ENCODE measurements around the gene BTBD9. TPM values are rescaled to one million over a fixed set of nuclear protein-coding genes. Genes with fewer than 3 reads are reported as not detected.

Gene BTBD9
- total RNA-seq, 1 experiment from 2014 or later: 4.9 TPM

DNA sequence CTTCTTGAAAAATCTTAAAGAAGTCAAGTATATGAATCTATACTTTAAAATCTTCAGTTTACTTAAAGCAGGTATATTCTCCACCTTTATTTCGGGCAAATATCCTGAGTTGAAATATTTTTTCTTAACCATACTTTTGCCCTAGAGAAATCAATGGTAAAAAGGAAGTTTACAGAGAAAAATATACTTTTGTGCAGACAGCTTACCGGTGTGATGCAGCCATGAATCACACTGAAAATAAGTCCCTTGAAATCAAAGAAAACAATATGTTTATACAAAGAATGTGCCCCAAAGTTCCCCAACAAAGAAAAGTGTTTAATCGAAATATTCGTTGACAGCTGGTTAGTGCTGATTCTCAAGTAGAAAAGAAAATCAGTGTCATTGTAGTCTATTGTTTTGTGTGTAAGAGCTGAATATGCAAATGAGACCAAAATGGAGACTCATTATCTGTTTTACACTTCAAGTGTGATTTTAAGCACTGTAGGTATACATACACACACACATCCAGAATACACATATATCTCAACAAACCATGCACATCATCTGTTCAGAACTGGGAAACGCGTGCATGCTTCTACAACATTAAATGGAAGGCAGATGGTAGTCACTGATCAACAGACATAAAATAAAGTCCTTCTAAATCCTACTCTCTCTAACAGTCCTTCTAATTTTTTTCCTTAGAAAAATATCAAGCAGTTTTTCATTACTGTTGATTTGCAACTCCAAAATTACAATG lies 73.3 kb downstream of the BTBD9 start:
- DNase-seq (ENCODE audit: extremely low read depth, low read depth): no peak

- no peak for DNase-seq (ENCODE audit: extremely low read depth, low read depth)
Measured at GRCh38 chr6:38564301-38564700, 75.4 kb downstream of the BTBD9 start.

DNA sequence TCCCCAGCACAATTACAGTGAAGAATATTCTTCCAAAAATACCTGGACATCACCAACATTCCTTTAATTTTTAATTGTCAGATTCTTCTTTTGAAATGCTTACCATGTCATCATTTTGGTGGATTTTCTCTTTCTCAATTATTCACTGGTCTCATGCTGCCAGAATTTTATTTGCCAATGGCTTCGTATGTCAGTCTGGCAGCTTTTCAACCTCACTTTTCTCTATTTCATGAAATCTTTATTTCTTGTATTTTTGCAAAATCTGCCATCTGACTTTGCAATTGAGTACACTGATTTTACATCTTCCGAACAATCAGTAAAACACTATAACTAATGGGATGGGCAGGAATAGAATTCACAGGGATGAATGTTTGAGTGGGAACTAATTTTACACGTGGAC lies 84.1 kb downstream of the BTBD9 start:
- DNase-seq (ENCODE audit: extremely low read depth, low read depth): no peak

DNA sequence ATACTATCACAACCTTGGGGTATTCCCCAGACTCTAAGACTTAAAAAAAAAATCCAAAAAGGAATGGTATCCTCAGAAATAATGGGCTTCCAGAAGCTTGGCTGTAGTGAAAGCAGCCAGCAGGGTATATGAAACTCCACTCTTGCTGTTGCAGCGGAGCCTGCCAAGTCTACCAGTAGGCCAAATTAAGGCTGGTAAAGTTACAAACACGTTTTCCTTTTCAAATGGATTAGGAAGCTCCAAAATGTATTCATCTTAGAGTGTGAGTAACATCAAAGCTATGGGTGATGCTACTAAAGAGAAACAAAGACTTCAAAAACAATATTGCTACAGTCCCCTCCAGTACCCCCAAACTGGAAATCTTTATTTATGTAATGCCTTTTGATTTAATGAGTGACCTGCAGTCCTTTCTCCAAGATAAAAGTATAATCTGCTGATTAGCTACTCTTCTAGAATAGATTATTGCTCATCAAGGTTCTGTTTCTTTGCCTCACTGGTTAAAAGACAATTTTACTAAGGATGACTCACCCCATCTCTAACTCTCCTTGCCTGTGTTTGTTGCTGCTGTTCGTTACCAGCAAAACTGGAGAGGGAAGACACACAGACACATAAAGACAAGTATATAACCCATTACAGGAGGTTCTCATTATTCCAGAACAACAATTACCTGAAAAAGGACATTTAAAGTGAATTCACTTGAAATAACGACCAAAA lies 84.9 kb downstream of the BTBD9 start:
- DNase-seq (ENCODE audit: extremely low read depth, low read depth): no peak

DNA sequence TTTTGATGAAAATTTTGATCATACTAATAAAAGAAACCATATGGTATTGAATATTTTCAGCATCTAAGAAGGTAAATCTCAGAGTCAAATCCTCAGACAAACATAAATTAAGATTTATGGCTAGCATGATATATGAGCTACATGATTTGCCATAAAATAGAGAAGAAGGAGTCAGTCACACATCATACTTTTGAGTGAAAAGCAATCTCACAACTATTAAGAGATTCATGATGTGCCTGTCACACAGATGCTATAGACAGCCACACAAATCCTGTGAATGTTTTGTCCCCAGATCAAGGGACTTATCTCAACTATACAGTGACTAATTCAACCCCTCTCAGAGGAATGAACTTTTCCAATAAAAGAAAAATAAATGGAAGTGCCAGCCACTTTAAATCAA lies 85.7 kb downstream of the BTBD9 start:
- no peak for DNase-seq (ENCODE audit: extremely low read depth, low read depth)

- no peak for DNase-seq (ENCODE audit: extremely low read depth, low read depth)
Measured at GRCh38 chr6:38552121-38552520, 87.6 kb downstream of the BTBD9 start.

DNA sequence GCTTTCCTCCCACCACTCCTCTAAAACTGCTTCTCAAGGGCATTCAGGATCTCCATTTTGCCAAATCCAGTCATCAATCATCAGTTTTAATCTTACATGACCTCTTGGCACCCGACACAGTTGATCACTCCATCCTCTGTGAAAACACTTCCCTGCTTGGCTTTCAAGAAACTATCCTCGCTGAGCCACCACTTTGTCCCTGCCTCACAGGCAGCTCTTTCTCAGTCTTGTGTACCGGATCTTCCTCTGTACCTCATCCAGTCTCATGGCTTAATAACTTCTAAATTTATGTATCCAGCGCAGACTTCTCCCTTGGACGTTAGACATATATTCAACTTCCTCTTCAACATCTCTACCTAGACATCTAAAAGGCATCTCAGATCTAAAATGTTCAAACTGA lies 89.9 kb downstream of the BTBD9 start:
- no peak for DNase-seq (ENCODE audit: extremely low read depth, low read depth)

DNA sequence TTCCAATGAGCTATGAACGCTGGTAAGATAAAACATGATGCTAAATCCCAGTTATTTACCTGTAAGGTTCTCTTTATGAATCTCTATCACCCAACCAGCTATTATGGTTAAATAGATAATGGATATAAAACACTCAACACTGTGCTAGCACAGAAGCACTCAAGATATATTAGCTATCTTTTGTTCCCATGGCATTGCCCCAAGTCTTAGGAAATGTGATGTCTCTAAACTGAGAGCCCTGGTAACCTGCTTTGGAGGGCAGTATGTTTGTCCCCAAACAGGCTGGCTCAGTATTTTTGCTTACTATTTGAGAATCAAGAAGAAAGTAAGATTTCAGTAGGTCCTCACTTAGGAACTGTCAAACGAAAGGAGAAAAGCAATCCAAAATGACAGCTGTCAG lies 90.5 kb downstream of the BTBD9 start:
- DNase-seq (ENCODE audit: extremely low read depth, low read depth): no peak

GRCh38 chr6:38543022-38543421 lies 96.7 kb downstream of the BTBD9 start:
- no peak for DNase-seq (ENCODE audit: extremely low read depth, low read depth)

- no peak for DNase-seq (ENCODE audit: extremely low read depth, low read depth)
Measured at GRCh38 chr6:38542031-38542430, 97.7 kb downstream of the BTBD9 start.

DNA sequence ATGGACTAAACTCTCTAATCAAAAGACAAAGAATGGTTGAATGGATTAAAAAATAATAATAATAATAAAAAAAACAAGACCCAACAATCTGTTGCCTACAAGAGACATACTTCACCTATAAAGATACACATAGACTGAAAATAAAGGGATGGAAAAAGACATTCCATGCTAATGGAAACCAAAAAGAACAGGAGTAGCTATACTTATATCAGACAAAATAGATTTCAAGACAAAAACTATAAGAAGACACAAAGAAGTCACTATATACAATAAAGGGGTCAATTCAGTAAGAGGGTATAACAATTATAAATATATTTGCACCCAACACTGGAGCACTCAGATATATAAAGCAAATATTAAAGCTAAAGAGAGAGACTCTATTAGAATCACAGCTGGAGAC lies 106.7 kb downstream of the BTBD9 start:
- no peak for DNase-seq (ENCODE audit: extremely low read depth, low read depth)

GRCh38 chr6:38531134-38531533 lies 108.6 kb downstream of the BTBD9 start:
- no peak for DNase-seq (ENCODE audit: extremely low read depth, low read depth)

- DNase-seq (ENCODE audit: extremely low read depth, low read depth): no peak
Measured at GRCh38 chr6:38528196-38528965, 111.3 kb downstream of the BTBD9 start.

DNA sequence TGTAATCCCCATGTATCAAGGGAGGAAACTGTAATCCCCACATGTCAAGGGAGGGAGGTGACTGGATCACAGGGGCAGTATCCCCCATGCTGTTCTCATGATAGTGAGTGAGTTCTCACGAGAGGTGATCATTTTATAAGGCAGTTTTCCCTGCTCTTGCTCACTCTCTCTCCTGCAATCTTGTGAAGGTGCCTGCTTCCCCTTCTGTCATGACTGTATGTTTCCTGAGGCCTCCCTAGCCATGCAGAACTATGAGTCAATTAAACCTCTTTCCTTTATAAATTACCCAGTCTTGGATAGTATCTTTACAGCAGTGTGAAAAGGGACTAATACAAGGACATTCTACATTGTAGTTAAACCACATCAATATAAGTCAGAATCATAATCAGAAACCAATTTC lies 112.4 kb downstream of the BTBD9 start:
- no peak for DNase-seq (ENCODE audit: extremely low read depth, low read depth)

DNA sequence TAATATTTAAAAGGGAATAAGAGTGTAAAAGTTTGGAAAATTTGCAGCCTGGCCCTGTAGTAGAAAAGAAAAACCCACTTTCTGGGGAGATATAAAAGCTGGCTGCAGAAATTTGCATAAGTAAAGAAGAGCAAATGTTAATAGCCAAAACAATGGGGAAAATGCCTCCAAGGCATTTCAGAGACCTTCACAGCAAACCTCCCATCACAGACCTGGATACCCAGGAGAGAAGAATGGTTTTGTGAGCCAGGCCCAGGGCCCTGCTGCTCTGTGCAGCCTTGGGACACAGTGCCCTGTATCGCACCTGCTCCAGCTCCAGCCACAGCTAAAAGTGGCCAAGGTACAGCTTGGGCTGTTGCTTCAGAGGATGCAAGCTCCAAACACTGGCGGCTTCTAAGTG lies 113.8 kb downstream of the BTBD9 start:
- DNase-seq (ENCODE audit: extremely low read depth, low read depth): no peak

DNA sequence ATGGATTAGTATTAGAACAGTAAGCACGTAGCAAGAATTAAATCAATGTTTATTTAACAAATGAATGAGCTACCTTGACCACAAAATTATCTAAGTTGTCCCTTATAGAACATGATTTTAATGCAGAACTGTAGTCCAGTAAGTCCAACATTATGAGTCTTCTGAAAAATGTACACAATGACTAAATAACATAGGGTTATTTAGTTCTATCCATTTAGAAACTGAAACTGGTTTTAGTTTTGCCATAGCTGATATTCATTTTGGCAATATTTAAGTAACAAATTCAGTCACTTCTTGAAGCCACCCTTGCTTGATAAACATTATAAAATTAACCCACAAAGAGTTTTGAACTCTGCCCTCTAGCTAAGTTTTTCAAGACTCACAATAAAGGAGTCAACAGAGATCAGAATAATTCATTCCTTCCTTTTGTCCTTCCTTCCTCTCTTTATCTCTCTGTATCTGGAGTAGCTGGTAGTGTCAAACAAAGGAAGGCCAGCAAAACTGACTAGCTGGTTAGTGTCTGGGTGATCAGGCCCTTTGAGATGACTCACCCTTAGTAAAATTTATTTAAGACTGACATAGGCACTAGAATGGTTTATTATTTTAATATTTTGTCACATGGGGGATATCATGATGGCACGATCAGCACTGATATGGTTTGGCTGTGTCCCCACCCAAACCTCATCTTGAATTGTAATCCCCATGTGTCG lies 115.1 kb downstream of the BTBD9 start:
- DNase-seq (ENCODE audit: extremely low read depth, low read depth): no peak

- no peak for DNase-seq (ENCODE audit: extremely low read depth, low read depth)
Measured at GRCh38 chr6:38522322-38522721, 117.4 kb downstream of the BTBD9 start.

- DNase-seq (ENCODE audit: extremely low read depth, low read depth): no peak
Measured at GRCh38 chr6:38518511-38519304, 121.0 kb downstream of the BTBD9 start.

GRCh38 chr6:38517005-38517404 lies 122.7 kb downstream of the BTBD9 start:
- no peak for DNase-seq (ENCODE audit: extremely low read depth, low read depth)

DNA sequence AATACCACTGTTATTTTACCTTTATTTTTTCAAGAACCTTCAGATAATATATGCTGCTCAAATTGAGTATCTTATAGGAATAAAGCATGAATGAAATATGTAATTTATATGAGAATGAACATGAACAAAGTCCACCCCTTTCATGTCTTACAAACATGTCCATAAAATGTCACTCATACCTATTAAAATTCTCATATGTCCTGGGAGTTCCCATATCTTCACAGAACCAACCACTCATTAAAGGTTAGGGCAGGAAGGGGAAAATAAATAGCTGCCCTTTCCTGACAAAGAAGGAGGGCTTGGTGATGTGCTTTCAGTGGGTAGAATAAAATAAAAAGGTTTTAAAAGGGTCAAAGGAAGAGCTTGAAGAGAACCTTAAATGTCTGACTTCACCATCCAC lies 125.3 kb downstream of the BTBD9 start:
- no peak for DNase-seq (ENCODE audit: extremely low read depth, low read depth)
